ENCODE results near the gene VAMP1. TPM values are rescaled to one million over a fixed set of nuclear protein-coding genes. Genes with fewer than 3 reads are reported as not detected.

Gene VAMP1
- total and polyA plus RNA-seq, 9 of the 15 experiments (the other 6 are each of a cell fraction or from before 2014, with no cell fraction given), result 0.76 to 13.2 (median 4.2) TPM

DNA sequence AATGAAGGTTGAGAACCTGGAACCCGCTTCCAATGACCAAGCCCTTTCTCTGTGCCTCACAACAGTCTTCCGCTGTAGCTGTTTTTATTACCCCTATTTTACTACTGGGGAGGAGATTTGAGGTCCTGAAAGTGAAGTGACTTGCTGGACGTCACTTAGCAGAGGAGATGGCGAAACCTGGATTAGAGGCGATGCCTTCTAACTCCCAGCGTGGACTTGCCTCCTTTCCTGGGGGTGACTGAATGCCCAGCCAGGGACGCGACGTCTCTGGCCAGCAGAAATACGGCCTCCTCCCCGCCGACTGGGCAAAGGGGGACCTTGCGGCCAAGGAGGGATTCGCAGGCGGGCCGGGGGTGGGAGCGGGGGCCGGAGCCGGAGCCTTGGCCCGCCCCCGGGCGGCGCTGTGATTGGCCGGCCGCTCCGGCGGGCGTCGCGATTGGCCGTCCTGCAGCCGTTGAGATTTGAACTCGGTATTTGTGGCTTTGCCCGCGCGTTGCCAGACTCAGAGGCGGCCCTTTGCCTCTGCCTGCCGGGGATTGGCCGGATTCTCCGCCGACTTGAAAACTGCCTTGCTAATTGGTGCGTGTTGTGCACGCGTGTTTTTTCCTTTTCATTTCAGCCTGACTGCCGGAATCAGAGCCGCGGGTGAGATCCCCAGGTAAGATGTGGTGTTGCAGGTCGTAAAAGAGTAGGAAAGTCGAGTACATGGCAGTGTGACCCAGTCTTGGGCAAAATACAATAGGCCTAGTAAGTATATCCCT is 23.2 kb upstream of the VAMP1 start, which contains the start of gene NCAPD2 (continued):
- no peak for TF ChIP-seq CEBPG (CRISPR knock-in tag; IDR thresholded peaks at IDR 0.05)
- no peak for TF ChIP-seq CEBPG (tag; conservative IDR thresholded peaks at IDR 0.05 in 1 of 2, IDR thresholded peaks at IDR 0.05 in 1 of 2)
- no peak for TF ChIP-seq ZNF146 (CRISPR knock-in tag; IDR thresholded peaks at IDR 0.05; ENCODE audit: unreplicated experiment)
- TF ChIP-seq BRD9 (IDR thresholded peaks at IDR 0.05; ENCODE audit: low read depth, partially characterized antibody), result peak; percentile 41
- TF ChIP-seq, protein P1, sequence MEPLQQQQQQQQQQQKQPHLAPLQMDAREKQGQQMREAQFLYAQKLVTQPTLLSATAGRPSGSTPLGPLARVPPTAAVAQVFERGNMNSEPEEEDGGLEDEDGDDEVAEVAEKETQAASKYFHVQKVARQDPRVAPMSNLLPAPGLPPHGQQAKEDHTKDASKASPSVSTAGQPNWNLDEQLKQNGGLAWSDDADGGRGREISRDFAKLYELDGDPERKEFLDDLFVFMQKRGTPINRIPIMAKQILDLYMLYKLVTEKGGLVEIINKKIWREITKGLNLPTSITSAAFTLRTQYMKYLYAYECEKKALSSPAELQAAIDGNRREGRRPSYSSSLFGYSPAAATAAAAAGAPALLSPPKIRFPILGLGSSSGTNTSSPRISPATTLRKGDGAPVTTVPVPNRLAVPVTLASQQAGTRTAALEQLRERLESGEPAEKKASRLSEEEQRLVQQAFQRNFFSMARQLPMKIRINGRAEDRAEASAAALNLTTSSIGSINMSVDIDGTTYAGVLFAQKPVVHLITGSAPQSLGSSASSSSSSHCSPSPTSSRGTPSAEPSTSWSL (CRISPR knock-in tag; IDR thresholded peaks at IDR 0.05; ENCODE audit: borderline replicate concordance), result no peak
- TF ChIP-seq EZH2 (IDR thresholded peaks at IDR 0.05; ENCODE audit: borderline replicate concordance, low read depth, low read length), result no peak
- TF ChIP-seq SMAD1 (IDR thresholded peaks at IDR 0.05; ENCODE audit: low read depth, low read length, partially characterized antibody), result no peak
- no peak for TF ChIP-seq ATF7 (IDR thresholded peaks at IDR 0.05)
- TF ChIP-seq ZNF384 (IDR thresholded peaks at IDR 0.05; ENCODE audit: low read depth, low read length), result no peak
- TF ChIP-seq, protein P2, sequence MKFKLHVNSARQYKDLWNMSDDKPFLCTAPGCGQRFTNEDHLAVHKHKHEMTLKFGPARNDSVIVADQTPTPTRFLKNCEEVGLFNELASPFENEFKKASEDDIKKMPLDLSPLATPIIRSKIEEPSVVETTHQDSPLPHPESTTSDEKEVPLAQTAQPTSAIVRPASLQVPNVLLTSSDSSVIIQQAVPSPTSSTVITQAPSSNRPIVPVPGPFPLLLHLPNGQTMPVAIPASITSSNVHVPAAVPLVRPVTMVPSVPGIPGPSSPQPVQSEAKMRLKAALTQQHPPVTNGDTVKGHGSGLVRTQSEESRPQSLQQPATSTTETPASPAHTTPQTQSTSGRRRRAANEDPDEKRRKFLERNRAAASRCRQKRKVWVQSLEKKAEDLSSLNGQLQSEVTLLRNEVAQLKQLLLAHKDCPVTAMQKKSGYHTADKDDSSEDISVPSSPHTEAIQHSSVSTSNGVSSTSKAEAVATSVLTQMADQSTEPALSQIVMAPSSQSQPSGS (CRISPR knock-in tag; IDR thresholded peaks at IDR 0.05), result no peak
- TF ChIP-seq HDGF (IDR thresholded peaks at IDR 0.05), result no peak
- TF ChIP-seq NCOR1 (IDR thresholded peaks at IDR 0.05), result no peak
- TF ChIP-seq, protein P3, sequence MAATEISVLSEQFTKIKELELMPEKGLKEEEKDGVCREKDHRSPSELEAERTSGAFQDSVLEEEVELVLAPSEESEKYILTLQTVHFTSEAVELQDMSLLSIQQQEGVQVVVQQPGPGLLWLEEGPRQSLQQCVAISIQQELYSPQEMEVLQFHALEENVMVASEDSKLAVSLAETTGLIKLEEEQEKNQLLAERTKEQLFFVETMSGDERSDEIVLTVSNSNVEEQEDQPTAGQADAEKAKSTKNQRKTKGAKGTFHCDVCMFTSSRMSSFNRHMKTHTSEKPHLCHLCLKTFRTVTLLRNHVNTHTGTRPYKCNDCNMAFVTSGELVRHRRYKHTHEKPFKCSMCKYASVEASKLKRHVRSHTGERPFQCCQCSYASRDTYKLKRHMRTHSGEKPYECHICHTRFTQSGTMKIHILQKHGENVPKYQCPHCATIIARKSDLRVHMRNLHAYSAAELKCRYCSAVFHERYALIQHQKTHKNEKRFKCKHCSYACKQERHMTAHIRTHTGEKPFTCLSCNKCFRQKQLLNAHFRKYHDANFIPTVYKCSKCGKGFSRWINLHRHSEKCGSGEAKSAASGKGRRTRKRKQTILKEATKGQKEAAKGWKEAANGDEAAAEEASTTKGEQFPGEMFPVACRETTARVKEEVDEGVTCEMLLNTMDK (IDR thresholded peaks at IDR 0.05; ENCODE audit: borderline replicate concordance, insufficient read depth, low read depth, low read length, poor library complexity, severe bottlenecking), result no peak
- TF ChIP-seq, protein P4, sequence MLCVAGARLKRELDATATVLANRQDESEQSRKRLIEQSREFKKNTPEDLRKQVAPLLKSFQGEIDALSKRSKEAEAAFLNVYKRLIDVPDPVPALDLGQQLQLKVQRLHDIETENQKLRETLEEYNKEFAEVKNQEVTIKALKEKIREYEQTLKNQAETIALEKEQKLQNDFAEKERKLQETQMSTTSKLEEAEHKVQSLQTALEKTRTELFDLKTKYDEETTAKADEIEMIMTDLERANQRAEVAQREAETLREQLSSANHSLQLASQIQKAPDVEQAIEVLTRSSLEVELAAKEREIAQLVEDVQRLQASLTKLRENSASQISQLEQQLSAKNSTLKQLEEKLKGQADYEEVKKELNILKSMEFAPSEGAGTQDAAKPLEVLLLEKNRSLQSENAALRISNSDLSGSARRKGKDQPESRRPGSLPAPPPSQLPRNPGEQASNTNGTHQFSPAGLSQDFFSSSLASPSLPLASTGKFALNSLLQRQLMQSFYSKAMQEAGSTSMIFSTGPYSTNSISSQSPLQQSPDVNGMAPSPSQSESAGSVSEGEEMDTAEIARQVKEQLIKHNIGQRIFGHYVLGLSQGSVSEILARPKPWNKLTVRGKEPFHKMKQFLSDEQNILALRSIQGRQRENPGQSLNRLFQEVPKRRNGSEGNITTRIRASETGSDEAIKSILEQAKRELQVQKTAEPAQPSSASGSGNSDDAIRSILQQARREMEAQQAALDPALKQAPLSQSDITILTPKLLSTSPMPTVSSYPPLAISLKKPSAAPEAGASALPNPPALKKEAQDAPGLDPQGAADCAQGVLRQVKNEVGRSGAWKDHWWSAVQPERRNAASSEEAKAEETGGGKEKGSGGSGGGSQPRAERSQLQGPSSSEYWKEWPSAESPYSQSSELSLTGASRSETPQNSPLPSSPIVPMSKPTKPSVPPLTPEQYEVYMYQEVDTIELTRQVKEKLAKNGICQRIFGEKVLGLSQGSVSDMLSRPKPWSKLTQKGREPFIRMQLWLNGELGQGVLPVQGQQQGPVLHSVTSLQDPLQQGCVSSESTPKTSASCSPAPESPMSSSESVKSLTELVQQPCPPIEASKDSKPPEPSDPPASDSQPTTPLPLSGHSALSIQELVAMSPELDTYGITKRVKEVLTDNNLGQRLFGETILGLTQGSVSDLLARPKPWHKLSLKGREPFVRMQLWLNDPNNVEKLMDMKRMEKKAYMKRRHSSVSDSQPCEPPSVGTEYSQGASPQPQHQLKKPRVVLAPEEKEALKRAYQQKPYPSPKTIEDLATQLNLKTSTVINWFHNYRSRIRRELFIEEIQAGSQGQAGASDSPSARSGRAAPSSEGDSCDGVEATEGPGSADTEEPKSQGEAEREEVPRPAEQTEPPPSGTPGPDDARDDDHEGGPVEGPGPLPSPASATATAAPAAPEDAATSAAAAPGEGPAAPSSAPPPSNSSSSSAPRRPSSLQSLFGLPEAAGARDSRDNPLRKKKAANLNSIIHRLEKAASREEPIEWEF (CRISPR knock-in tag; IDR thresholded peaks at IDR 0.05), result no peak
- peak; percentile 49 for TF ChIP-seq POLR2B (IDR thresholded peaks at IDR 0.05; ENCODE audit: low read depth, partially characterized antibody)
- TF ChIP-seq PHTF2 (CRISPR knock-in tag; IDR thresholded peaks at IDR 0.05), result no peak
- TF ChIP-seq ZNF717 (CRISPR knock-in tag; IDR thresholded peaks at IDR 0.05), result no peak
- peak; percentile 73 for TF ChIP-seq CCNT2 (IDR thresholded peaks at IDR 0.05; ENCODE audit: borderline replicate concordance, extremely low read depth, insufficient read length, low read depth, low read length)
